RWPE2 (cell line): Measurements from ENCODE around the gene CFAP206.

Experiments
- ATAC-seq: fragments of 200-7000 bp; cut with Tn5 transposase; 3 replicates; pipeline ENCODE4 v1.9.1; 2021; ENCODE audit warnings: low read depth
- DNase-seq: peaks from one replicate; pipeline ENCODE4 v3.0.0-alpha.2; 2020; ENCODE audit warnings: low spot score
- H3K27ac ChIP-seq: fragments of 450-650 bp; 2 replicates; pipeline ENCODE4 v1.5.1; 2017; ENCODE audit warnings: mild to moderate bottlenecking; ENCODE audit not compliant: poor library complexity, severe bottlenecking
- H3K27me3 ChIP-seq: fragments of 250-450 bp; sonication (Bioruptor Pico); 2 replicates; pipeline ENCODE4 v1.5.1; 2021; ENCODE audit warnings: mild to moderate bottlenecking, moderate library complexity; ENCODE audit not compliant: insufficient read depth, poor library complexity, severe bottlenecking
- H3K36me3 ChIP-seq: fragments of 250-450 bp; sonication (Bioruptor Pico); 2 replicates; pipeline ENCODE4 v1.5.1; 2020; ENCODE audit warnings: low read depth, mild to moderate bottlenecking, moderate library complexity
- H3K4me1 ChIP-seq: fragments of 250-450 bp; sonication (Bioruptor Pico); 2 replicates; pipeline ENCODE4 v1.5.1; 2021; ENCODE audit warnings: mild to moderate bottlenecking, moderate library complexity; ENCODE audit not compliant: insufficient read depth, poor library complexity, severe bottlenecking
- H3K4me3 ChIP-seq: fragments of 250-450 bp; sonication (Bioruptor Pico); 2 replicates; pipeline ENCODE4 v1.5.1; 2021; ENCODE audit warnings: mild to moderate bottlenecking, moderate library complexity; ENCODE audit not compliant: severe bottlenecking
- H3K9me3 ChIP-seq: fragments of 250-450 bp; sonication (Bioruptor Pico); 2 replicates; pipeline ENCODE4 v1.5.1; 2021; ENCODE audit warnings: mild to moderate bottlenecking, moderate library complexity; ENCODE audit not compliant: severe bottlenecking
- TF ChIP-seq, protein P1 (sequence below): fragments of 450-650 bp; IDR thresholded peaks from one replicate; pipeline ENCODE4 v1.5.1; 2017; ENCODE audit warnings: mild to moderate bottlenecking, moderate library complexity; ENCODE audit not compliant: poor library complexity, severe bottlenecking

CFAP206 gene

DNA sequence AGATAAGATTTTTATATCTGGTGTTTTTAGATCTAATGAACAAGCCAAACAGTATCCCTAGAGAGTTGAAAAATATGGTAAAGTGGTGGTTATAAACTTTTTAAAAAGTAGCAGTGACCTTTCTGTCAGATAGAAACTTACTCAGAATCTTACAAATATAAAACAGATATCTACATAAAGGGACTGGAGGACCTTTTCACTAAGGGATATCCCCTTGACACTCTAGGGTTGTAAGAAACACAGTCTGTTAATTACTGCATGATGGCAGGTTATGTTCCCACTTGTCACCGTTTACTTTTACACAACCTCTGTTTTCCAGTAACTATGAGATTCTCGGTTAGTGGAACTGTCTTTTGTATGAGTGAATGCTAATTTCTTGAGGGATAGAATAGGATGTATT, 11.5 kb downstream of the CFAP206 start:
- ATAC-seq (no peak), DNase-seq (no peak)
- H3K27ac ChIP-seq: no peak overlapping the region
- peaks cover 3% of the 10 kb centered on the region for H3K4me1 ChIP-seq
- TF ChIP-seq, protein P1, sequence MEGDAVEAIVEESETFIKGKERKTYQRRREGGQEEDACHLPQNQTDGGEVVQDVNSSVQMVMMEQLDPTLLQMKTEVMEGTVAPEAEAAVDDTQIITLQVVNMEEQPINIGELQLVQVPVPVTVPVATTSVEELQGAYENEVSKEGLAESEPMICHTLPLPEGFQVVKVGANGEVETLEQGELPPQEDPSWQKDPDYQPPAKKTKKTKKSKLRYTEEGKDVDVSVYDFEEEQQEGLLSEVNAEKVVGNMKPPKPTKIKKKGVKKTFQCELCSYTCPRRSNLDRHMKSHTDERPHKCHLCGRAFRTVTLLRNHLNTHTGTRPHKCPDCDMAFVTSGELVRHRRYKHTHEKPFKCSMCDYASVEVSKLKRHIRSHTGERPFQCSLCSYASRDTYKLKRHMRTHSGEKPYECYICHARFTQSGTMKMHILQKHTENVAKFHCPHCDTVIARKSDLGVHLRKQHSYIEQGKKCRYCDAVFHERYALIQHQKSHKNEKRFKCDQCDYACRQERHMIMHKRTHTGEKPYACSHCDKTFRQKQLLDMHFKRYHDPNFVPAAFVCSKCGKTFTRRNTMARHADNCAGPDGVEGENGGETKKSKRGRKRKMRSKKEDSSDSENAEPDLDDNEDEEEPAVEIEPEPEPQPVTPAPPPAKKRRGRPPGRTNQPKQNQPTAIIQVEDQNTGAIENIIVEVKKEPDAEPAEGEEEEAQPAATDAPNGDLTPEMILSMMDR: no peak
- H3K4me3 ChIP-seq: no peak overlapping the region
- H3K27me3 ChIP-seq: no peaks in the 10 kb centered on the region
- H3K36me3 ChIP-seq: no peaks in the 10 kb centered on the region
- H3K9me3 ChIP-seq: peaks cover 2% of the 10 kb centered on the region

DNA sequence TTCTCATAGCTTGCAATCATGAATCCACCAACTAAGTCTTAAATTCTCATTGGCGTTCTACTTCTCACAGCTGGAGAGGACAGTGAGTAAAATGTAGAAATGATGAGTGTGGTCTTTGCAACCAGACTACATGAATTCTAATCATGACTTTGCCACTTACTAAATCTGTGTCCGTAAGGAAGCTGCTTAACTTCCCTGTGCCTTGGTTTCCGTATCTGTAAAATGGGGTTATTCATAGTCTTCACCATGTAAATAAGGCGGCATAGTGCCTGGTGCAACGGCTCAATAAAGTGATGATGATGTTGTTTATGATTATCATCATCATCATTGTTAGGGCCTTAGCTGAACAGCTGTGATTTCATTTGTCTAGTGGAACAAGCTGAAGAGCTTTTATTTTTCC, 12.6 kb downstream of the CFAP206 start:
- no peak overlapping the region for H3K4me3 ChIP-seq
- H3K36me3 ChIP-seq: no peaks in the 10 kb centered on the region
- no peak overlapping the region for H3K27ac ChIP-seq
- no peaks in the 10 kb centered on the region for H3K27me3 ChIP-seq
- DNase-seq (no peak), ATAC-seq (no peak)
- H3K4me1 ChIP-seq: peaks cover 3% of the 10 kb centered on the region
- TF ChIP-seq, protein P1: no peak
- no peaks in the 10 kb centered on the region for H3K9me3 ChIP-seq

DNA sequence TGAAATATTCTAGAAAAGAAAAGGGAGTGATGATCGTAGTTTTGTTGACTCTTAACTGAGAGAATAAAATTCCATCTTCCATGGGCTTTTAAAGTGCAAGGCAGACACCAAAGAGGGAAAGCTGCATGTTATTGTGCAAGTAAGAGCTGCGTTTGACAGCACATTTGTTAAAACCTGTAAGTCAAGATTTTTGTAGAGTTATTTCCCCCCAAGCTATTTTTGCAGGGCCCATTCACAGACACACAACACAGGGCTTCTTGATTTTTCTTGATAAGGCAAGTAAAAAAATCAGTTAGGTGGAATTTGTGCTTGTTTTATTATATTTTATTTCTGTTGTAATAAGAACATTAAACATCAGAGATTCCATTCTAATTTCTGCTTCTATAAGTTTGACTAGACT, 13.8 kb downstream of the CFAP206 start:
- peak; percentile 33; the same call in 1 of the 3 replicates for ATAC-seq
- Histone ChIP-seq H3K27ac (peak overlapping the region; percentile 59), H3K27me3 (no peaks in the 10 kb centered on the region), H3K9me3 (no peaks in the 10 kb centered on the region), H3K4me1 (peaks cover 3% of the 10 kb centered on the region), H3K36me3 (no peaks in the 10 kb centered on the region), H3K4me3 (no peak overlapping the region)
- DNase-seq: no peak
- TF ChIP-seq, protein P1: no peak

DNA sequence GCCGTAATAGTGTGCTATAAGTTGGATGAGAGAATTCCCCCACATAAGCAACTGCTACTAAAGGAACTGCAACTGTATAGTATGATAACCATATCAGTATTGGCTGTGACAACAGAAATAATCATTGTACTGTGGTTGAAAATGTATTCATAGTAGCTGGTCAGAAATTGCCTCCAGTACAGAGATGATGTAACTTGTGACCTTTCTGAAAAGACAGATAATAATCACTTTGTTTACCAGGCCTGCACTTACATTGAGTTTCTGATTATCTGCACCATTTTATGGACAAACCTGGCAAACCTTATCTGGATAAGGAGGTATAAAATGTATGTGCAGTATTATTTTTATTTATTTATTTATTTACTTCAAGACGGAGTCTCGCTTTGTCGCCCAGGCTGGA, 19.0 kb downstream of the CFAP206 start:
- no peaks in the 10 kb centered on the region for H3K4me1 ChIP-seq
- ATAC-seq: no peak
- H3K4me3 ChIP-seq: no peak overlapping the region
- no peaks in the 10 kb centered on the region for H3K9me3 ChIP-seq
- H3K27me3 ChIP-seq: no peaks in the 10 kb centered on the region
- no peak for DNase-seq
- no peaks in the 10 kb centered on the region for H3K36me3 ChIP-seq
- TF ChIP-seq, protein P1: no peak
- H3K27ac ChIP-seq: no peak overlapping the region

GRCh38 chr6:87430499-87430898, 22.7 kb downstream of the CFAP206 start:
- no peak for ATAC-seq
- H3K27me3 ChIP-seq: no peaks in the 10 kb centered on the region
- no peak overlapping the region for H3K4me3 ChIP-seq
- no peaks in the 10 kb centered on the region for H3K36me3 ChIP-seq
- H3K4me1 ChIP-seq: no peaks in the 10 kb centered on the region
- no peaks in the 10 kb centered on the region for H3K9me3 ChIP-seq
- TF ChIP-seq, protein P1: no peak
- no peak for DNase-seq
- no peak overlapping the region for H3K27ac ChIP-seq
